Lower leg skin (tissue), 4 donors: Measurements from ENCODE around the gene LITAFD. TPM values are rescaled to one million over a fixed set of nuclear protein-coding genes. Genes with fewer than 3 reads are reported as not detected.

Experiments used
- DNase-seq, 2 donors: peaks; one replicate each; pipeline ENCODE4 v3.0.0-alpha.2; 2019; ENCODE audit warnings: low spot score in 2 of 2
- H3K4me3 ChIP-seq: fragments of 200-600 bp; sonication (generic); 2 replicates; pipeline ENCODE4 v1.5.1; 2017; ENCODE audit warnings: mild to moderate bottlenecking, low read depth; ENCODE audit not compliant: poor library complexity, severe bottlenecking
- POLR2A ChIP-seq, 2 donors: fragments of 450-650 bp; IDR thresholded peaks; one replicate each; pipeline ENCODE4 v1.6.1; 2016 to 2017; ENCODE audit warnings: antibody characterized with exemption in 2 of 2, mild to moderate bottlenecking in 1 of 2, moderate library complexity in 1 of 2
- WGBS, 2 donors: methylation state at CpG; one replicate each; pipeline ENCODE4 v1.1.5; 2018; 5-methylcytosine and 5-hydroxymethylcytosine counted together
- intact Hi-C: fragments of 100-400 bp; cut with DNase I; formaldehyde crosslinking; loops from one replicate; pipeline ENCODE4 v1.15.0; 2023; ENCODE audit warnings: low total_unique reads
- total RNA-seq, 4 donors: library from RNA; depleted of rRNA; stranded (reverse); fragments of >200 nt; gene quantifications; one replicate each; pipeline ENCODE4 v1.1.0, GENCODE V29; 2016
- TF ChIP-seq, protein P1 (sequence below), 3 donors: fragments of 450-650 bp; IDR thresholded peaks; one replicate each; pipeline ENCODE4 v1.5.1; 2016; ENCODE audit warnings: antibody characterized with exemption in 3 of 3, mild to moderate bottlenecking in 3 of 3, moderate library complexity in 2 of 3

Gene LITAFD
- total RNA-seq, 4 donors from 2014 or later, result not detected

DNA sequence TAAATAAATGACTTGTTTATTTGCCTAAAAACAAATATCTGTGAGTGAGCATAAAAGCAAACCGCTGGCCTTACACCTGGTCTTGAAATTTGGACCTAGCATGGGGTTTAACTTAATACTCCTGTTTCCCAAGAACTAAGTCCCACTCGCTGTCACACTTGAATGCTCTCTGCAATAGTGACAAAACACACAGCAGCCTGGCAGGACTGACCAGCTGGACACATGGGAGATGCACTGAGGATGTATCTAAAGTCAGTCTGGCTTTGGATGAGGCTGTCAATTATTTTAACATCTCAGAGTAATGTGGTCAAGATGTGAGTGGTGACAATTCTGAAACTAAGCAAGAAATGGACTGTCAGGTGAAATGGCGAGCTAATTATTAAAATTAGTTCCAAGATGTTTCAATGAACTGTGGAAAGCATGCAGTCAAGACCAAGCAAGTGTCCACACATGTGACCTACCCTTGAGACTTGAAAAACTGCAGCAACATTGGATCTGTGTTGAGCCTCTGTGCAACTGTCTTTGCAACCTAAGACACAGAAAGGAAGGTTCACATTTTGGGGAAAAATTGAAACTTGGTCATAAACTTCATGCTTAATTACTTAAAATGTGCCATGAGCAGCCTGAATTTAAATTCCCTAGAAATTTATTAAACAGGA lies 16.6 kb downstream of the LITAFD start:
- no peak overlapping the region for H3K4me3 ChIP-seq
- TF ChIP-seq, protein P1, sequence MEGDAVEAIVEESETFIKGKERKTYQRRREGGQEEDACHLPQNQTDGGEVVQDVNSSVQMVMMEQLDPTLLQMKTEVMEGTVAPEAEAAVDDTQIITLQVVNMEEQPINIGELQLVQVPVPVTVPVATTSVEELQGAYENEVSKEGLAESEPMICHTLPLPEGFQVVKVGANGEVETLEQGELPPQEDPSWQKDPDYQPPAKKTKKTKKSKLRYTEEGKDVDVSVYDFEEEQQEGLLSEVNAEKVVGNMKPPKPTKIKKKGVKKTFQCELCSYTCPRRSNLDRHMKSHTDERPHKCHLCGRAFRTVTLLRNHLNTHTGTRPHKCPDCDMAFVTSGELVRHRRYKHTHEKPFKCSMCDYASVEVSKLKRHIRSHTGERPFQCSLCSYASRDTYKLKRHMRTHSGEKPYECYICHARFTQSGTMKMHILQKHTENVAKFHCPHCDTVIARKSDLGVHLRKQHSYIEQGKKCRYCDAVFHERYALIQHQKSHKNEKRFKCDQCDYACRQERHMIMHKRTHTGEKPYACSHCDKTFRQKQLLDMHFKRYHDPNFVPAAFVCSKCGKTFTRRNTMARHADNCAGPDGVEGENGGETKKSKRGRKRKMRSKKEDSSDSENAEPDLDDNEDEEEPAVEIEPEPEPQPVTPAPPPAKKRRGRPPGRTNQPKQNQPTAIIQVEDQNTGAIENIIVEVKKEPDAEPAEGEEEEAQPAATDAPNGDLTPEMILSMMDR (IDR thresholded peaks at IDR 0.05), result no peak
- no peak for TF ChIP-seq POLR2A (IDR thresholded peaks at IDR 0.05)
- intact Hi-C loops, result no loop called here
- DNase-seq, result no peak
- 89 to 96% methylated on average over 3 of the region's 3 CpGs for WGBS, 2 donors

GRCh38 chr16:8899709-8900317 lies 17.7 kb downstream of the LITAFD start:
- 91 to 95% methylated on average over 9 of the region's 9 CpGs for WGBS, 2 donors
- intact Hi-C loops, result no loop called here
- no peak overlapping the region for H3K4me3 ChIP-seq
- DNase-seq, result peak in 1 of 2 donors; percentile 43
- TF ChIP-seq, protein P1 (IDR thresholded peaks at IDR 0.05), result no peak
- no peak for TF ChIP-seq POLR2A (IDR thresholded peaks at IDR 0.05)

- H3K4me3 ChIP-seq, result no peak overlapping the region
- DNase-seq, result no peak
- no peak for TF ChIP-seq POLR2A (IDR thresholded peaks at IDR 0.05)
- TF ChIP-seq, protein P1 (IDR thresholded peaks at IDR 0.05), result no peak
- 86% methylated on average over 5 of the region's 5 CpGs for WGBS, 2 donors
- intact Hi-C loops, result no loop called here
Measured at GRCh38 chr16:8900343-8900742, 18.2 kb downstream of the LITAFD start.

DNA sequence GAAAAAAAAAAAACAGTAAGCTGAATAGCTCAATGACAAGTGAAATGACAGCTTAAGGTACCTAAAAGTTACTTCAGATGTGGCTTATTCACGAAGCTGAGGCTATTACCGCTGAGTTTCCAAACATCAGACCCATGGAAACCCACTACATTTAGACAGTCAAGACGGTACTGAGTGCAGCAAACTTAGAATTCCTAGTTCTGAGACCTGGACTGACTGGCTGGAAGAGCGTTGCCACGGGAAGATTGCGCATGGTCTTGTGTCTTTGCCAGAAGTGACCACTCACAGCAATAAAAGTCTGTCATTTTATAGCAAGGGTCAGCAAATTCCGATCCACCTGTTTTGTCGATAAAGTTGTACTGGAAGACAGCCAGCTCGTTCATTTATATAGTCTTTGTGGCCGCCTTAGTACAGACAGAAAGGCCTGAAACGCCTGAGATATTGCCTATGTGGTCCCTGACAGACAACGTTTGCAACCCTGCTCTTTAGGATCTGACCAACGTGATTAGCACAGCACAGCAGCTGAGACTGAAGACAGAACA lies 19.2 kb downstream of the LITAFD start:
- 87 to 89% methylated on average over 13 of the region's 13 CpGs for WGBS, 2 donors
- H3K4me3 ChIP-seq, result no peak overlapping the region
- intact Hi-C loops, result no loop called here
- DNase-seq, result no peak
- TF ChIP-seq, protein P1 (IDR thresholded peaks at IDR 0.05), result no peak
- TF ChIP-seq POLR2A (IDR thresholded peaks at IDR 0.05), result no peak

GRCh38 chr16:8903004-8903403 lies 20.9 kb downstream of the LITAFD start:
- intact Hi-C loops, result no loop called here
- H3K4me3 ChIP-seq, result no peak overlapping the region
- TF ChIP-seq, protein P1 (IDR thresholded peaks at IDR 0.05), result no peak
- no peak for TF ChIP-seq POLR2A (IDR thresholded peaks at IDR 0.05)
- WGBS, 2 donors, result 90 to 95% methylated on average over 9 of the region's 9 CpGs
- DNase-seq, result peak in 1 of 2 donors; percentile 61
